SK-N-DZ (cell line): Measurements from ENCODE around the gene PKP2.

Experiments used
- DNase-seq: peaks from one replicate; pipeline ENCODE4 v3.0.0-alpha.2; 2015; ENCODE audit warnings: low spot score

Gene PKP2

DNA sequence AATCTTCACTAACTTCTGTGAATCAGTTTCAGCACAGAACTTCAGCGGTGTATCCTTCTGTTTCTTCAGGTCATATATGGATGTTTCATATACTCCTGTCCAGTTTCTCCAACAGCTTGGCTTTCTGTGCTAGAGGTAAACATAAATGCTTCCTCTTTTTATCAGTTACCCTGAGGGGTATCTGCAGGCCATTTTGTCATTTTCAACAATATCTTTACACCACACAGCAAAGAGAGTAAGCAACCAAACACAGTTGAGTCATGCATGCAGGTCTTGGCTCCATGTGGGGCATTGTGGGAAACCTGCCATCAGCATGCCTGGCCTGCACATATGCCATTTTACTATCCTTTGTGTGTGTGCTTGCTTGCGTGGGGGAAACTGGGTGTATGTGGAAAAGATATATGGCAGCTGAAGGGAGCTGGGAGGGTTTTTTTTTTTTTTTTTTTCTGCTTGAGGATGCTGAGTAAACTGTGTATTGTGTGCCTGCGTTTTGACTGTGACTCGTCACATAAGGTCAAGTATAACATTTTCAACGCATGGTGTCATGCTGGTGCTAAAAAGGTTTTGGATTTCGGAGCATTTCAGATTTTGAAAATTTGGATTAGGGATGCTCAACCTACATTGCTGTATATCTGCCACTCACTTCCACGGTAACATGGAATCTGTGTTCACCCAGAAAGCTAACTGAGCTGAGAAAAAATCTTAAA, 84.7 kb downstream of the PKP2 start:
- no peak for DNase-seq

DNA sequence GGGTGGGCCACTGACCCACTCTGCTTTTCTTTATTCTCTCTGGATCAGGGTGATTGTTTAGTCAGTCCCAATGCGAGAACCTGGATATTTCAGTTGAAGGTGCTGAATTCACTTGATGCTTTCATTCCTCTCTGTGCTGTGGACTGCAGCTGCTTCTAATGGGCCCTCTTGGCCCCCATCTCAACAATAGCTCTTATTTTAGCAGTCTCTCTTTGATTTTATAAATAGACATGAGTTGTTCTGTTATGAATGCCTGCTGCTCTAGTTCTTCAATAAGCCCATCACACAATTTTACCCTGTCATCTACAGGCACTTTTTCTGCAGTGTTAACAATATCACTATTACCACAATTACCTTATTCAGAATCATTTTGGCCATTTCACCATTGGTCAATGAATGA, 86.7 kb downstream of the PKP2 start:
- no peak for DNase-seq

GRCh38 chr12:32809196-32809595, 87.4 kb downstream of the PKP2 start:
- DNase-seq: no peak

- no peak for DNase-seq
These were observed 92.3 kb downstream of the PKP2 start for GRCh38 chr12:32804301-32804700.

DNA sequence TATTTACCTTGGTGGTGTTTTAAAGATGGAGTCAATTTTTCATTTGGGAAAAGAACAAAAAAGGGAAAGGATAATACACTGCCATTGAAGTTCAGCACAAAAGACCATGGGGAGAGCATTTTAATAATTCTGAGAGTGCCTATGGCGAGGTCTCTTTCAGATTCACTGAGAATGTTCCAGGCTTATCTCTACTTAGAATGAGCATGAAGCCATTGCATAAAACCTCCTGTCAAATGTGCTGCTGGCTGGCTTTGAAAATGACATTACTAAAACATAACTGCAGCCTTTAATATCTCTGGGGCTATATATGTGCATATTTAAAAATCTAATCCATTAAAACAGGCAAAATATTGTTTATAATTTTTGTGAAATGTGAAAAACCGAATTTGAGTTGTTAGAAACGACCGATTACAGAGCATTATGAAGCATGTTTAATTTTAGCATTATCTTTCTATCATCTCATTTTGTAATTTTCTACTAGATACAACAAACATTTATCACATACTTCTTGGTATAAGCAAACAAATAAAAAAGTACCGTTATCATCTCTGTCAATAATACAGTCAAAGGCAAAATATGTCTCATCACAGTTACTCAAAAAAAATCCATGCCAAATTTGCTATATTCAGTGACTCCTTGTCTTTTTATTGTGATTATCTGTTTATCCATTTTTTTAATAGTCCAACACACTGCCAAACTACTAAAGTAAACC, 95.2 kb downstream of the PKP2 start:
- DNase-seq: no peak

GRCh38 chr12:32794281-32794680, 102.3 kb downstream of the PKP2 start:
- DNase-seq: no peak

DNA sequence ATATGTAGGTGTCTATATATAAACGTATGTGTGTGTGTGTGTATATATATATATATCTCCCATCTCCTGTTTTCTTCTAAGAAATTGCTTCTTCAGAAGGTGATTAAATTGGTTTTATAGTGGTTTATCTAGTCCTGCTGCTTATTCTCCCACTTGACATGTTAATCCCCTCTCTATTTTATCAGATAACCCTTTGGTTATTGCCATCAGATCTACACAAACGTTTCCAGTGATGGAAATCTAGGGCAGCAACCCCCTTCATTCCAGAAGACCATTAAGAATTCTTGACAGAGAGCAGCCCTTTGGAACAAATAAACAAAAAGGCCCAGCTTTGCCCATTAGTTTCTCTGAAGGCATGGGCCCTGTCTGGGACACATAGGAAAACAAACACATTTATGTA, 106.7 kb downstream of the PKP2 start:
- DNase-seq: no peak

DNA sequence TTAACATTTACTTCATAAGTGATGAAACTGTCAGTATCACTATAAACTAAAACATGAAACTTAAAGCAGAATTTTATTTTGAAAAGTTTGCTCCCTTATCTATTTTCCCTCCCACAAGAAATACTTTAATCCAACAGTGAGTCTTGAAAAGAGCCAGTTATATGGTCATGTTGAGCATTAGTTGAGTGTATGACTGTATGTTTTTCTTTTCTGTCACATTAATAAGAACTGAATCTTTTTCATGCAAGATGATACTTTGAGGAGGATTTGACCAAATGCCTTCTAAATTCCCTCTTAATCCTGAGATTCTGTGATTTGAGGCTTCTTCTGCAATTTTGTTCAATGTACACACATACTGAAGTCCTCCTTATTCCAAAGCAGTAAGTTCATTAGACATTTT, 107.1 kb downstream of the PKP2 start:
- DNase-seq: no peak

DNA sequence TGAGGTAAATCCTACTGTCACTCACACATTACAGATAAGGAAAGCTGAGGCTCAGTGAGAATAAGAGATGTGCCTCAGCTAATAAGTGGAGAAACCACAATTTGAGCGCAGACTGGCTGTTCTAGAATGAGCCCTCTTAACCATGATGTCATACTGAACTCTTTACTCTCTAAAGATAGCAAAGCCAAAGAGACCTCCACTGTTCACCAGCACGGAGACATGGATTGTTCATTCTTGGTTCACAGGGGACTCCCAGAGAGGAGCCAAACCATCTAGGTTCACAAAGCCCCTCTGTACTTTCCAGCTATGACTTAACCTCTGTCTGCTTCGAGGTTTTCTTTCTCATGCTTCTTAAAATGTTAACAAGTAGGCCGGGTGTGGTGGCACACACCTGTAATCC, 108.2 kb downstream of the PKP2 start:
- no peak for DNase-seq

DNA sequence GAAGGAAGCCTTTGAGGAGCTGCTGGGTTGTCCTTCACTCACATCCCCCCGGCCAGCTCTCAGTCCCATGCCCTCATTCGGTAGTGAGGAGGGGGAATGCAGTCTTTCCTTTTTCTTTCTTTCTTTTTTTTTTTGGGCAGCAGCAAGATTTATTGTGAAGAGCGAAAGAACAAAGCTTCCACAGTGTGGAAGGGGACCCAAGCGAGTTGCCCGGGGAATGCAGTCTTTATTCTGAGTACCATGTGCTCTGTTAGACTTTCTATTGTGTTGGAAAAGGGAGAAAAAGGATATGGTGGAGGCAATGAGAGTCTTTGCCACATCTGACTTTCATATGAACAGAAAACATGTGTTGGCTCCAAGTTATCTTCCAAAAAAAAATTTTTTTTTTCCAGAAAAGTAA, 111.0 kb downstream of the PKP2 start:
- DNase-seq: no peak

DNA sequence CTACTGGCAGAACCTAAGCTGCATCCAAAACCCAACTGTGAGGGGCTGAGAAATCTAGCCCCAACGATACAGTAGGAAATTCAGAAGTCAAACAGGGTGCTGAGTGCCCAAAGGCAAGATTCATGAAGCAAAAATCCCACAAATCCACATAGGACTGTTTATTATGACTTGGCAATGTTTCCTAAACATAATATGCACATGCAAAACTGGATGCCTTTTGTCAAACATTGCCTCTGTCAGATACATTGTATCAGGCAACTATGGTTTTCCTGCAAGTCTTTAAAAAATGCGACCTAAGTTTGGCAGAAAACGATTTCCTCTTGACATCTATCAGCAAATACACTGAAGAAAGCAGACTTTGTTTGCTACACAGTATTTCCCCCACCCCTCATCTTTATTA, 113.5 kb downstream of the PKP2 start:
- no peak for DNase-seq

- no peak for DNase-seq
These were observed 116.5 kb downstream of the PKP2 start for GRCh38 chr12:32780071-32780470.

DNA sequence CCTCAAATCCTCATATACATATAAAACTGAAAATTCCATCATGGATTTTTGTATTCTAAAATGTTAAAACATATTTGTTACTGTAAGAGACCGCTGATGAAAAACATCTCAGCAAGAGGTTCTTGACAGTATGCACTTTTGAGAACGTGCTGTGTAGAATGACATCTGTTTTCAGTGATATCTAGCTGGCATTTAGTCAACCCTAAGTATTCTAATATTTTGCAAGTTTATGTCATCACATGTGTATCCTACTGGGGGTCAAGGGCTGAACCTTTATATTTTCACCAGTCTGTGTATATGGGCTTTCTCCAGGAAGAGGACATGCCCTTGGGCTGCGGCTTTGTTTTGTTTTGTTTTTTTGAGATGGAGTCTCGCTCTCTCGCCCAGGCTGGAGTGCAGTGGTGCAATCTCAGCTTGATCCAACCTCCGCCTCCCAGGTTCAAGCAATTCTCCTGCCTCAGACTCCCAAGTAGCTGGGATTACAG, 118.8 kb downstream of the PKP2 start:
- DNase-seq: no peak

DNA sequence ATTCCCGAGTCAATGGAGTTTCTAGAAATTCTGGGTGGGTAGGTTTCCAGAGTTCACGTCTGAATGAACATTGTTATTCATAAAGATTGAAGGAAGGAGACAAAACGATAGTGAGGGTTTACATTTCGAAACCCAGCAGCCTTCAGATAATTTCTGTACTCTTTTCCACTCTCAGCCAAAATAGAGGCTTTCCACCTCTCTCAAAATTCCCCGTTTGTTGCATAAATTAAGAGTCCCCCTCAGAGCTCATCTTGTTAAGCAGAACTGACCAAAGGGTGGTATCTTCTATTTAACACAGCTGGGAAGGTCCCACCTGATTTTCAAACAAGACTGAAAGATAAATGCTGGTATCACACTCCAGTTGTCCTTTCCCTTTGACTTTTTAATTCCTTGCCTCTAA, 119.4 kb downstream of the PKP2 start:
- no peak for DNase-seq

DNA sequence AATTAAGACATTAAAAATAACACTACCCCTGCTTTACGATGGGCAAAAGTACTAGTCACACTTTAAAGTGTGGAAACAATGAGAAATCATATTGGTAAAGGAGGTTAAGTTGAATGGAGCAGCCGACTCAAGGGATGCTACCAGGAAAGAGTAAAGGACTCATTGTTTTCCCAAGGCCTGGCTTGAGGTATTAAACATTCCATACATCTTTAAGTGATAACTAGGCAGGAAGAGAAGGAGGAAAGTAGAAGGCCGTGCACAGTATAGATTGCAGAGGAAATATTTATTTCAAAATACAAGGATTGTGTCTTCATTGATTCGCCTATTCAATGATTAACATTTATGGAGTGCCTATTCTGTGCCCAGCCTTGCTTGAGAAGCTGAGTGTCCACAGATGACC, 120.3 kb downstream of the PKP2 start:
- DNase-seq: no peak

DNA sequence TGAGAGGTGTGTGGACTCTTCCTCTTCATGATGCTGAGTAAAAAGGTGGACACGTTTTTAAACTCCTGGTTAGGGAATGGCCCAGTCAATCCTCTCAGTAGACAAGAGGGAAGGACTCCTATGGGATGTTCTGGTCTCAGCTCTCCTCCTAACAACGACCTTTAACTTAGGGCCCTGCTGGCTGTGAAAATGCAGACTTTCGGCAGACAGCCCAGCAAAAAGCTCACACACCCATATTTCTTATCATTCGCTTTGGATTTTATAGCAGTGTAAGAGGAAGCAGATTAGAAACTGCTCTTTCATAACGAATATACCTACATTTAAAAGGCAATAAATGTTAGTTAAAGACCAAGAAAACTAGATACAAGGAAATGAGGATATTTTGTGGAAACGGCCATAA, 122.9 kb downstream of the PKP2 start:
- no peak for DNase-seq

DNA sequence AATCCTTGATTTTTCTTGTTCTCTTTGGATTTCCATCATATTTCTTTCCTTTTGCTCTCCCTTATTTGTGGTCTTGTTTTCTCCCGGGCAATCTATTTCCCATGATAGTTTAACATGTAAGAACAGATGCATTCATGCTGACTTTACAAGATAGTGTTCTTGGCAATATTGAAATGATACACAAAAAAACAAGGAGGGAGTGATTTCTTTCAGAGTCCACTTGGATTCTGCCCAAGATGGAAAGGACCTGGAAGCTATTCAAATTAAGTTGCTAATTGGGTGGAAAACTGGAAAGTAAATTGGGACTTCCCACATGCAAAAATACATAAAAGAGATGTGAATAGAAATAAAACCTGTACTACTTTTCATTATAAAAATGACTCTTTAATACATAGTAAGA, 126.4 kb downstream of the PKP2 start:
- no peak for DNase-seq

- DNase-seq: no peak
These were observed 128.1 kb downstream of the PKP2 start for GRCh38 chr12:32768518-32768917.

DNA sequence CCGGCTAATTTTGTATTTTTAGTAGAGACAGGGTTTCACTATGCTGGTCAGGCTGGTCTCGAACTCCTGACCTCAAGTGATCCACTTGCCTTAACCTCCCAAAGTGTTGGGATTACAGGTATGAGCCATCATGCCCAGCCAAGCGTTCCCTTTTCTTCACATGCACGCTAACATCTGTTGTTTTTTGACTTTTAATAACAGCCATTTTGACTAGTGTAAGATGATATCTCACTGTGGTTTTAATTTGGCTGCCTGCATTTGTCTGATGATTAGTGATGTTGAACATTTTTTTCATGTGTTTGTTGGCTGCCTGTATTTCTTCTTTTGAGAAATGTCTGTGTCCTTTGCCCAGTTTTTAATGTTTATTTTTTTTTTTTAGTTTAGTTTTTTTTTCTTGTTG, 130.7 kb downstream of the PKP2 start:
- no peak for DNase-seq

- no peak for DNase-seq
These were observed 134.9 kb downstream of the PKP2 start for GRCh38 chr12:32761716-32762115.

DNA sequence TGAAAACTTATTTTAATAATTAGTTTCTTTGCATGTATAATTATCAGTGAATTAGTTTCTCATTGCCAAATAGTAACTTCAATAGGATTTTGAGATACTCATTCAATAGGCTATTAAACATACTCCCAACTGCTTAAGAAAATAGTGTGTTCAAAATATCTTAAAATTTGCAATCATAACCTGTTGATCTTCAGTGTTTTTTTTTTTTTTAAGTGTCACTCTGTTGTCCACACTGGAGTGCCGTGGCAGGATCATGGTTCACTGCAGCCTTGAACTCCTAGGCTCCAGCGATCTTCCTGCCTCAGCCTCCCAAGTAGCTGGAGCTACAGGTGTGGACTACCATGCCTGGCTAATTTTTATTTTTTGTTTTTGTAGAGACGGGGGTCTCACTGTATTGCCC, 139.4 kb downstream of the PKP2 start:
- no peak for DNase-seq

GRCh38 chr12:32756476-32757066, 140.0 kb downstream of the PKP2 start:
- DNase-seq: peak; percentile 20
